Endometrial microvascular endothelial cells (primary cell): ENCODE measurements around the gene KLF6. TPM values are rescaled to one million over a fixed set of nuclear protein-coding genes. Genes with fewer than 3 reads are reported as not detected.
"Not testable (repeated sequence)": the region's sequence is repeated elsewhere in the genome, so short reads cannot be mapped to it uniquely, and the experiment has no call there.

Source experiments
- in situ Hi-C: cut with HindIII; loops from 2 replicates; pipeline ENCODE4 v1.10.0; 2017; ENCODE audit warnings: low sequenced_read_pairs, low pct_unique_long_range_greater_than_20kb; ENCODE audit errors: inconsistent ontology term
- total RNA-seq: library from RNA; depleted of rRNA; stranded (reverse); fragments of >200 nt; gene quantifications from one replicate; pipeline ENCODE4 v1.2.3, GENCODE V29; 2015; ENCODE audit errors: inconsistent ontology term

Gene KLF6
- total RNA-seq, 1 donor from 2014 or later = 56.8 TPM

DNA sequence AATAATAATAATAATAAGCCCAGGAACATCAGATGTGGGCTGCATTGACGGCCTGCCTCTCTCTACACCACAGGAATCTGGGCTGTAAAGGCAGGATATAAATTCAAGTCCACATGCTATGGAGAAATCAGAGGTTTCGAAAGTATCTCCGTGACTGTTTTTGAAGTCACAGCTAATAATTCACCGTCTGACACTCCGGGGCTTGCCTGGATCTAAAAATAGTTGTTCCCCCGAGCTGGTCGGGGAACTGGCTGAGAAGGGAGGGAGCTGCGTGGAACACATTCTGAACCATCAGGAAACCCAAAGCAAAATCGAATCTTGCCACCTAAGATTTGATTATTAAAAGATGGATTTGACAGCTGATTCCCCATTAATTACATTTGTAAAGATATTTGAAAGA is 35.4 kb downstream of the KLF6 start:
- in situ Hi-C loops = no loop called here

- in situ Hi-C loops = no loop called here
Measured at GRCh38 chr10:3749011-3749410, 36.0 kb downstream of the KLF6 start.

- in situ Hi-C loops = no loop called here
Measured at GRCh38 chr10:3748484-3748883, 36.5 kb downstream of the KLF6 start.

DNA sequence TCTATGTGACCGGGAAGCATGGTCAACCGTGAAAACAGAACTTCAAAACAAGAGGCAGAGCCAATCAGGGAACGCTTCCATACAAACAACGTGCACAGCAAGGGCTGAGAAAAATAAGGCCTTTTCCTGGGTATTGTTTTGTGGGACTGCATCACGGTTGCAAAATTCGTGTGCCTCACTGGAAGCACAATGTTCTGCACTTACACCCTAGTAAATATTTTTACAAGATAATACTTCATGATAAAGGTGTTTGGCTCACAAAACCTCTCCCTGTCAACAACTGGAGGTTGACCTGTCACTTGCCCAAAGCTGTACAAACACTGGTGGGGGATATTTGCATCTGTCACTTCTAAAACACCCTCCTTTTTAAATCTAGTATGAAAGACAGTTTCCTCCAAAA is 37.0 kb downstream of the KLF6 start:
- in situ Hi-C loops = no loop called here

DNA sequence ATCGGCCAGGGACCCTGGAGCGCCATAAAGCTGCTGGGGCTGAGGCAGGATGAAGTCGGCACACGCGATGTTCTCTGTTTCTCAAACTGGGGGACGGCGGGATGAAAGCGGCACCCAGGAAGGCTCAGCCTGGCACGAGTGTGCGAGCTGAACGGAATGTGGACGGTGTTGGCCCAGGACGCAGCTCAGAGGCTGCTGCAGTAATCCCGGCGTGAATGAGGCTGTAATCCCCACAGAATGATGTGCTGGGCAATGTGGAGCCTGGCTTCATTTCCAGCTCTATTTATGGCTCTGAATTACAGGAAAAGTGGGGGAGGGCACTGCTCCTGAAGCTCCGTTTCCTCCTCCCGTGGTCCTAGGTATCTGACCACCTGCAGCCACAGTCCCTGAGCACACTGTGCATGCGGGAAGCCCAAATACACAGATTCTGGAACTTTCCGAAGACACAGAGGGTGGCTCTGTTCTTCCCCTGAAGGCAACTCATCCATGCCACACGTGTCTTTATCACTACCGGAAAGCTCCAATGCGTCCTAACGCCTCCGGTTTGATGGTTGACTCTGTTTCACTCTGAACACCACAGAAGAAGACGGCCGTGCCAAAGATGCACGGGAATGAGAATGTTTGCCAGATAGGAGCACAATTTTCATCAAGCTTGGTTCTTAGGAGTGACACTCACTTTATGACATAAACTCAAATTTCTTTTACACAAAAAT is 37.6 kb downstream of the KLF6 start:
- in situ Hi-C loops = no loop called here

DNA sequence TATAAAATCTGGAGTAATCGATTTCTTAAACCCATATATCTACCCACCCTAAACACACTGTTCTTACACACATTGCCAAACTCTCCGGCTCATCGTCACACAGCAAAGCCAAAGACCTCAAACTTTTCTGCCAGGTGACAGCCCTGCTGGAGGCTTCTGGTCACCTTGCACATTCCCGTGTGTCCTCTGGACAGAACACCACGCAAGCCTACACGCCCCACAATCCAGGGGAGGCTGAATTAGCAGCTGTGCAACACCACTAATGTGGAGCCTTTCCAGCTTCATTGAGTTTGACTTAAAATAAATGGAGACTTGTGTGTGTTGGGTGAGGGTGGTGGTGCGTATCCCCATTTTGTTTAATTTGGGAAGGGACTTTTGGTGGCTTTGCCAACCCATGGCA is 38.4 kb downstream of the KLF6 start:
- in situ Hi-C loops = no loop called here

DNA sequence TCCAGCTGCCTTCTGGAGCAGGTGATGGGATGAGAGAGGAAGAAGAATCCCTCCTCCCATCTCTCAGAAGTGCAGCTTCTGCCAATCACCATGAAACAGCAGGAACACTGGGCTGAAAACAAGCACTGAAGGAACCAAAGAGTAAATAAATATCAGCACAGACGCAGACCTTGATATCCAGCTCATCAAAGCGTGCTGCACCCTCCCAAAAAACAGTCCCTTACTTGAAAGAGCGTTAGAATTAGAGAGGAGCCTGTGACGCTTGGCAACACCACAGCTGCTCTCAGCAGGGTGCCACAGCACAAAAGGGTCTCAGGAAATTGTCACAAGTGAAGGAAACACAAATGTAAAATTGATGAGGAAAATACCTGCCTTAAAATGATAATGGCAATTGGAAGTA is 39.5 kb downstream of the KLF6 start:
- in situ Hi-C loops = no loop called here

- in situ Hi-C loops = no loop called here
Measured at GRCh38 chr10:3741688-3742461, 43.1 kb downstream of the KLF6 start.

DNA sequence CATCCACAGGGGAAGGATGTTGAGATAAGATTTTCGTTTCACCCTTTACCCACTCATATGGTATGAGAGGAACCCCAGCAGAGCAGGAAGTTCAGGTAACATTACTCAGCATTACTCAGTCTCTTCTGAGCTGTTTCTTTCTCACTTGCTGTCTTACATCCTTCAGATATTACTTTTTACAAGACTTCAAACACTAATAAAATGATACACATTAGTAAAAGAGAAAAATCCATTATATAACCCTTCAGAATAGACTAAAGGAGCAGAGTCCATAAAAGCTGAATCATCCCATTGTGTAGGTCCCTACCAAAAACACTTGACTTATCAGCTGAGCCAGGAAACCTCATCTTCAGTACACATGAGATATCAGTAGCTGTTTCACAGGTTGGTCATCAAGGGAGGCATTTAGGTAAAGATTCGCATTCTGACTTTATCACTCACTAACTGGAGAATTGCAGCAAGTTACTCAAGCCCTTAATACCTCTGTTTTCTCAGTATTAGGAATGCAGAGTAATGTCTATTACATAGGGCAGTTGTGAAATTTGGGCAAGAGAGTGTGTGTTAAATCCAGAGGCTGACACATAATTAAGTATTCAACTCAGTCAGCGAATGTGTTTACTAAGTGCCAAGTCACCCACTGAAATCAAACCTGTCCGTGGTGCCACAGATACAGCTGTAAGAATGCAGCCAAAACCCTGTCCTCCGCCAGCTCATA is 44.7 kb downstream of the KLF6 start:
- in situ Hi-C loops = no loop called here

DNA sequence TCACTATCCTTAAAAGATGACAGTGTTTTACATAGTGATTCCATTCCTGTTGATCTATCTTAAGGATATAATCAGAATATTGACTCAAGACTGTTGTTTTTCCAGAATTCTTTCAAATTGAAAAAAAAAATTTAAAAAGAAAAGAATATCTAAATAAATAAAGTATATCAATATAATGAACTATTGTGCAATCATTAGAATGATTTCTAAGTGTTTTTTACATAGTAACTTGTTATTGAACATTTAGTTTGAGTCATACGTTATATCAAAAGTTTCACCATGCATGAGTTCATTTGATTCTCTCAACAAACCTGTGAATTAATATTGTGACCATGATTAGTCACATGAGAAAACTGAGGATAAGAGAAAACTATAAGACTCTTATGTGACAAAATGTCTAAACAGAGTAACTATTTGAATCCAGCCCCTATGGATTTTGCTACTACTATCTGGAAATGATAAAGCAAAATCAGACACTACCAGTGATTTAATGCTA is 46.1 kb downstream of the KLF6 start:
- in situ Hi-C loops = no loop called here

GRCh38 chr10:3737864-3738263 is 47.1 kb downstream of the KLF6 start:
- in situ Hi-C loops = no loop called here

- in situ Hi-C loops = no loop called here
Measured at GRCh38 chr10:3735175-3735574, 49.8 kb downstream of the KLF6 start.

GRCh38 chr10:3734111-3734510 is 50.9 kb downstream of the KLF6 start:
- in situ Hi-C loops = no loop called here

DNA sequence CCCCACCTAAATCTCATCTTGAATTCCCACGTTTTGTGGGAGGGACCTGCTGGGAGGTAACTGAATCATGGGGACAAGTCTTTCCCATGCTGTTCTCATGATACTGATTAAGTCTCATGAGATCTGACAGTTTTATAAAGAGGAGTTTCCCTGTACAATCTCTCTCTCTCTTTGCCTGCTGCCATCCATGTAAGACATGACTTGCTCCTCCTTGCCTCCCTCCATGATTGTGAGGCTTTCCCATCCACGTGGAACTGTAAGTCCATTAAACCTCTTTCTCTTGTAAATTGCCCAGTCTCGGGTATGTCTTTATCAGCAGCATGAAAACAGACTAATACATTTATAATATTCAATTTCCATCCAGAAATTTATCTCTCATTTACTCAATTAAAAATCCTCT is 52.8 kb downstream of the KLF6 start:
- in situ Hi-C loops = not testable (repeated sequence)

- in situ Hi-C loops = no loop called here
Measured at GRCh38 chr10:3729397-3729976, 55.5 kb downstream of the KLF6 start.

GRCh38 chr10:3728563-3728962 is 56.4 kb downstream of the KLF6 start:
- in situ Hi-C loops = no loop called here

GRCh38 chr10:3727268-3727667 is 57.7 kb downstream of the KLF6 start:
- in situ Hi-C loops = no loop called here
